Panc1 (cell line): ENCODE results near the gene TSPOAP1. TPM values are rescaled to one million over a fixed set of nuclear protein-coding genes. Genes with fewer than 3 reads are reported as not detected.

ENCODE experiments used
- ATAC-seq: fragments of 200-7000 bp; cut with Tn5 transposase; 2 replicates; pipeline ENCODE4 v1.9.1; 2020; ENCODE audit warnings: mild to moderate bottlenecking, moderate library complexity
- BruUV-seq: library from RNA; stranded (reverse); fragments of 400-500 nt; replicated peaks from 2 replicates; lab custom pipeline; 2021; lab: Mats Ljungman, UMichigan
- CTCF ChIA-PET: fragments of 300-600 bp; sonication (Branson Sonifier 250); formaldehyde crosslinking; loops from one replicate; lab custom pipeline; 2022; ENCODE audit warnings: antibody characterized with exemption; lab: Charles Lee
- POLR2A ChIA-PET: fragments of 300-600 bp; sonication (Branson Sonifier 250); formaldehyde crosslinking; loops from one replicate; lab custom pipeline; 2022; ENCODE audit warnings: antibody characterized with exemption; lab: Charles Lee
- DNase-seq: peaks from one replicate; pipeline ENCODE4 v3.0.0-alpha.2; 2010; ENCODE audit warnings: low read depth, low spot score
- H3K27ac ChIP-seq: 2 replicates; pipeline ENCODE4 v1.5.1; 2011; ENCODE audit warnings: mild to moderate bottlenecking, low read length, inconsistent platforms
- H3K27me3 ChIP-seq: fragments of 200-500 bp; sonication (Bioruptor generic); 2 replicates; pipeline ENCODE4 v1.6.0; 2014; ENCODE audit warnings: low read length, inconsistent platforms; ENCODE audit not compliant: control insufficient read depth, insufficient read depth
- H3K36me3 ChIP-seq: fragments of 200-500 bp; sonication (Bioruptor generic); 2 replicates; pipeline ENCODE4 v1.5.1; 2014; ENCODE audit warnings: inconsistent platforms, mild to moderate bottlenecking, low read length, moderate library complexity; ENCODE audit not compliant: control insufficient read depth, insufficient read depth
- H3K4me1 ChIP-seq: 2 replicates; pipeline ENCODE4 v1.5.1; 2011; ENCODE audit warnings: inconsistent platforms, mild to moderate bottlenecking, low read length, moderate library complexity; ENCODE audit not compliant: control insufficient read depth, insufficient read depth
- H3K4me3 ChIP-seq, 2 experiments: 2 replicates each; pipeline ENCODE4 v1.5.1; 2011 to 2012; ENCODE audit warnings: low read depth in 2 of 2, low read length in 2 of 2, mild to moderate bottlenecking in 2 of 2, inconsistent platforms in 1 of 2, moderate library complexity in 1 of 2
- H3K9me3 ChIP-seq: fragments of 200-500 bp; sonication (Bioruptor generic); 2 replicates; pipeline ENCODE4 v1.5.1; 2014; ENCODE audit warnings: low read depth, mild to moderate bottlenecking, inconsistent platforms, low read length, moderate library complexity; ENCODE audit not compliant: control insufficient read depth, insufficient read depth
- CTCF ChIP-seq: fragments of 450-650 bp; IDR thresholded peaks from 2 replicates; pipeline ENCODE4 v1.5.1; 2017; ENCODE audit warnings: mild to moderate bottlenecking
- POLR2AphosphoS5 ChIP-seq: IDR thresholded peaks from 2 replicates; pipeline ENCODE4 v1.6.1; 2012; ENCODE audit warnings: mild to moderate bottlenecking, low read depth, low read length, moderate library complexity
- REST ChIP-seq, 2 experiments: IDR thresholded peaks; 2 replicates each; pipeline ENCODE4 v1.6.1; 2011 to 2012; ENCODE audit warnings: low read depth in 2 of 2, control low read depth in 1 of 2, low read length in 1 of 2, mild to moderate bottlenecking in 1 of 2, moderate library complexity in 1 of 2; ENCODE audit not compliant: insufficient read depth in 1 of 2
- SIN3A ChIP-seq: IDR thresholded peaks from 2 replicates; pipeline ENCODE4 v1.6.1; 2012; ENCODE audit warnings: low read depth, mild to moderate bottlenecking, low read length, moderate library complexity, borderline replicate concordance; ENCODE audit not compliant: insufficient read depth
- TCF7L2 ChIP-seq: IDR thresholded peaks from 2 replicates; pipeline ENCODE4 v1.6.1; 2011; ENCODE audit warnings: mild to moderate bottlenecking, low read depth, low read length, inconsistent platforms
- in situ Hi-C: cut with HindIII; loops from 2 replicates; pipeline ENCODE4 v1.10.0; 2016; ENCODE audit warnings: low sequenced_read_pairs, low pct_unique_long_range_greater_than_20kb
- intact Hi-C: fragments of 100-400 bp; cut with micrococcal nuclease; formaldehyde crosslinking; loops from one replicate; pipeline ENCODE4 v1.10.0; 2022; ENCODE audit not compliant: unreplicated experiment
- total RNA-seq: library from RNA; stranded (reverse); gene quantifications from one replicate; pipeline ENCODE4 v1.2.1, GENCODE V29; 2021; ENCODE audit not compliant: unreplicated experiment

The TSPOAP1 gene
- total RNA-seq, 1 experiment from 2014 or later, result 0.05 TPM

- ChIA-PET CTCF (no interaction called here), POLR2A (no interaction called here)
- TF ChIP-seq REST (IDR thresholded peaks at IDR 0.05; ENCODE audit: insufficient read depth in 1 of 2, low read depth in 2 of 2, low read length in 1 of 2), result no peak
- TF ChIP-seq SIN3A, result no peak
- no peak for TF ChIP-seq TCF7L2
- TF ChIP-seq CTCF, result no peak
- TF ChIP-seq POLR2AphosphoS5, result no peak
- no peak for ATAC-seq
- no peaks in the 10 kb centered on the region for H3K9me3 ChIP-seq
- H3K27ac ChIP-seq, result no peak overlapping the region
- H3K4me1 ChIP-seq, result no peaks in the 10 kb centered on the region
- in situ Hi-C loops, result no loop called here
- no TSS peak for BruUV-seq
- peaks cover 10% of the 10 kb centered on the region for H3K27me3 ChIP-seq
- H3K4me3 ChIP-seq, result no peak overlapping the region
- H3K36me3 ChIP-seq, result no peaks in the 10 kb centered on the region
- DNase-seq, result no peak
- intact Hi-C loops, result no loop called here
Measured at GRCh38 chr17:58294034-58294433, 34.6 kb downstream of the TSPOAP1 start.

GRCh38 chr17:58291246-58291645 is 37.3 kb downstream of the TSPOAP1 start:
- no peak for DNase-seq
- Histone ChIP-seq H3K36me3 (no peaks in the 10 kb centered on the region), H3K9me3 (no peaks in the 10 kb centered on the region), H3K4me3 (no peak overlapping the region), H3K27me3 (peaks cover 10% of the 10 kb centered on the region), H3K4me1 (no peaks in the 10 kb centered on the region), H3K27ac (no peak overlapping the region)
- ChIA-PET POLR2A (no interaction called here), CTCF (no interaction called here)
- in situ Hi-C loops, result no loop called here
- intact Hi-C loops, result no loop called here
- no peak for ATAC-seq
- BruUV-seq, result no TSS peak
- no peak for TF ChIP-seq POLR2AphosphoS5

- H3K9me3 ChIP-seq, result no peaks in the 10 kb centered on the region
- H3K27me3 ChIP-seq, result peaks cover 10% of the 10 kb centered on the region
- no peaks in the 10 kb centered on the region for H3K4me1 ChIP-seq
- ChIA-PET POLR2A (no interaction called here), CTCF (no interaction called here)
- H3K36me3 ChIP-seq, result no peaks in the 10 kb centered on the region
- no peak for TF ChIP-seq TCF7L2
- TF ChIP-seq REST (IDR thresholded peaks at IDR 0.05; ENCODE audit: insufficient read depth in 1 of 2, low read depth in 2 of 2, low read length in 1 of 2), result no peak
- no peak for TF ChIP-seq POLR2AphosphoS5
- TF ChIP-seq CTCF, result no peak
- TF ChIP-seq SIN3A, result no peak
- H3K27ac ChIP-seq, result no peak overlapping the region
- ATAC-seq (no peak), DNase-seq (no peak)
- intact Hi-C loops, result no loop called here
- in situ Hi-C loops, result no loop called here
- no TSS peak for BruUV-seq
- H3K4me3 ChIP-seq, result no peak overlapping the region
Measured at GRCh38 chr17:58289869-58290268, 38.7 kb downstream of the TSPOAP1 start.
